T-helper 2 cell (primary cell): ENCODE results near the gene ITIH1.

Experiments used
- DNase-seq, 5 experiments: peaks; one replicate each; pipeline versions ENCODE4 v3.0.0 to v3.0.0-alpha.2; 2012 to 2022

Gene ITIH1

GRCh38 chr3:52790741-52791140, 13.3 kb downstream of the ITIH1 start:
- DNase-seq: no peak

GRCh38 chr3:52791366-52791765, 14.0 kb downstream of the ITIH1 start:
- DNase-seq: no peak

GRCh38 chr3:52791928-52792327, 14.5 kb downstream of the ITIH1 start:
- no peak for DNase-seq

GRCh38 chr3:52792413-52792812, 15.0 kb downstream of the ITIH1 start:
- no peak for DNase-seq

GRCh38 chr3:52792961-52793695, 15.7 kb downstream of the ITIH1 start:
- DNase-seq: no peak

- no peak for DNase-seq
Measured at GRCh38 chr3:52793702-52794611, 16.6 kb downstream of the ITIH1 start.

- DNase-seq: no peak
Measured at GRCh38 chr3:52794612-52795099, 17.3 kb downstream of the ITIH1 start, which contains the start of gene ITIH3. TSS of gene ITIH3 (plus strand) at chr3:52794796. CDS start at chr3:52794804, 8 bp downstream.

GRCh38 chr3:52795298-52795900, 18.0 kb downstream of the ITIH1 start:
- no peak for DNase-seq

- no peak for DNase-seq
Measured at GRCh38 chr3:52796411-52796810, 19.0 kb downstream of the ITIH1 start.

- DNase-seq: no peak
Measured at GRCh38 chr3:52798376-52798977, 21.1 kb downstream of the ITIH1 start.

GRCh38 chr3:52798978-52799476, 21.6 kb downstream of the ITIH1 start:
- DNase-seq: peak in 1 of 5 experiments; percentile 13

- no peak for DNase-seq
Measured at GRCh38 chr3:52800079-52800478, 22.7 kb downstream of the ITIH1 start.

- DNase-seq: no peak
Measured at GRCh38 chr3:52801839-52802238, 24.4 kb downstream of the ITIH1 start.

GRCh38 chr3:52805270-52806039, 28.1 kb downstream of the ITIH1 start:
- DNase-seq: no peak

GRCh38 chr3:52809149-52809548, 31.8 kb downstream of the ITIH1 start:
- DNase-seq: no peak

GRCh38 chr3:52809662-52810377, 32.4 kb downstream of the ITIH1 start:
- DNase-seq: peak in 1 of 5 experiments; percentile 35

GRCh38 chr3:52810923-52811322, 33.5 kb downstream of the ITIH1 start:
- no peak for DNase-seq

- no peak for DNase-seq
Measured at GRCh38 chr3:52811452-52812011, 34.1 kb downstream of the ITIH1 start.

GRCh38 chr3:52813810-52814209, 36.4 kb downstream of the ITIH1 start:
- no peak for DNase-seq

- no peak for DNase-seq
Measured at GRCh38 chr3:52816199-52816598, 38.8 kb downstream of the ITIH1 start.

- no peak for DNase-seq
Measured at GRCh38 chr3:52816654-52817053, 39.3 kb downstream of the ITIH1 start.
